Spleen (tissue), 11 donors: ENCODE data around the gene NEURL1. TPM values are rescaled to one million over a fixed set of nuclear protein-coding genes. Genes with fewer than 3 reads are reported as not detected.

Source experiments
- DNase-seq: peaks from one replicate; pipeline ENCODE4 v3.0.0-alpha.2; 2020
- H3K27ac ChIP-seq, 8 donors: fragments of 200-600 bp; sonication (generic) in 7 of 8; 1 replicate in 4 of 8; 2 replicates in 4 of 8; pipeline versions ENCODE4 v1.5.0 to v1.8.0; 2016 to 2021; ENCODE audit warnings: inconsistent platforms in 4 of 8, mild to moderate bottlenecking in 4 of 8, moderate library complexity in 1 of 8
- H3K27me3 ChIP-seq, 7 donors: fragments of 200-600 bp; sonication (generic) in 6 of 7; replicated peaks in 1 of 7; 1 replicate in 4 of 7; 2 replicates in 3 of 7; pipeline versions ENCODE4 v1.5.0 to v1.8.0; 2016 to 2021; ENCODE audit warnings: inconsistent platforms in 3 of 7, mild to moderate bottlenecking in 1 of 7
- H3K36me3 ChIP-seq, 6 donors: fragments of 200-600 bp; sonication (generic) in 5 of 6; 1 replicate in 4 of 6; 2 replicates in 2 of 6; pipeline versions ENCODE4 v1.5.0 to v1.8.0; 2016 to 2021; ENCODE audit warnings: inconsistent platforms in 2 of 6
- H3K4me1 ChIP-seq, 6 donors: fragments of 200-600 bp; sonication (generic) in 5 of 6; 1 replicate in 3 of 6; 2 replicates in 3 of 6; pipeline versions ENCODE4 v1.5.0 to v1.8.0; 2016 to 2021; ENCODE audit warnings: inconsistent platforms in 3 of 6
- H3K4me3 ChIP-seq, 8 donors: fragments of 200-600 bp; sonication (generic) in 7 of 8; 1 replicate in 4 of 8; 2 replicates in 4 of 8; pipeline versions ENCODE4 v1.5.0 to v1.8.0; 2016 to 2021; ENCODE audit warnings: inconsistent platforms in 4 of 8, mild to moderate bottlenecking in 4 of 8, moderate library complexity in 2 of 8
- H3K9me3 ChIP-seq, 8 donors: fragments of 200-600 bp; sonication (generic) in 7 of 8; 1 replicate in 4 of 8; 2 replicates in 4 of 8; pipeline versions ENCODE4 v1.5.0 to v1.8.0; 2016 to 2021; ENCODE audit warnings: inconsistent platforms in 4 of 8
- CTCF ChIP-seq, 11 experiments: fragments of 200-600 bp in 7 of 11; fragments of 450-650 bp in 4 of 11; sonication (generic) in 4 of 11; IDR thresholded peaks in 8 of 11; conservative IDR thresholded peaks in 3 of 11; 1 replicate in 7 of 11; 2 replicates in 4 of 11; pipeline versions ENCODE4 v1.4.0 to v1.8.0; 2016 to 2021; ENCODE audit warnings: antibody characterized with exemption in 11 of 11, inconsistent platforms in 4 of 11, mild to moderate bottlenecking in 1 of 11
- POLR2A ChIP-seq, 3 donors: fragments of 450-650 bp; IDR thresholded peaks; one replicate each; pipeline ENCODE4 v1.5.1; 2017; ENCODE audit warnings: antibody characterized with exemption in 3 of 3, mild to moderate bottlenecking in 1 of 3
- POLR2AphosphoS5 ChIP-seq, 3 donors: sonication (generic); formaldehyde crosslinking; IDR thresholded peaks; one replicate each; pipeline ENCODE4 v1.5.1; 2017; ENCODE audit warnings: antibody characterized with exemption in 3 of 3
- WGBS, 5 donors: extraction: QIAGEN DNeasy Blood & Tissue Kit in 3 of 5; methylation state at CpG; one replicate each; pipeline versions ENCODE4 v1.1.5 to v1.1.7; 2013 to 2018; 5-methylcytosine and 5-hydroxymethylcytosine counted together
- intact Hi-C: fragments of 100-400 bp; cut with DNase I; formaldehyde crosslinking; loops from one replicate; pipeline ENCODE4 v1.15.0; 2023; ENCODE audit warnings: low total_unique reads
- polyA plus RNA-seq, 3 donors: library from polyadenylated mRNA; stranded (reverse); fragments of 200-250 nt; gene quantifications; one replicate each; pipeline ENCODE4 v1.2.1, GENCODE V29; 2013
- total RNA-seq, 7 donors: library from RNA; depleted of rRNA in 3 of 7; stranded (reverse); fragments of >200 nt in 3 of 7; fragmentation: NEBNext Ultra II Directional in 4 of 7; extraction: Animal tissue kit (Norgen Biotek cat#: 25700) in 4 of 7; gene quantifications; one replicate each; pipeline versions ENCODE4 v1.1.0 to v1.2.1, GENCODE V29; 2016 to 2021
- donor health status: healthy with polysubstance abuse.
- donor health status: DM: no; HTN: no; CAD: no; lungs with moderate emphysema.
- donor health status: DM: no; HTN: no; CAD: no.
- donor health status: Bipolar disorder and iron deficiency.
- donor health status: healthy.
- donor health status: DM: no; HTN: no; CAD: no.
- donor health status: DM: yes; HTN: yes; CAD: no.

Gene NEURL1
- total and polyA plus RNA-seq, 10 donors: 0.43 to 3.6 (median 2.3) TPM

GRCh38 chr10:103640436-103641181 is 147.1 kb downstream of the NEURL1 start:
- H3K27me3 ChIP-seq: no peaks in the 10 kb centered on the region
- H3K9me3 ChIP-seq: no peaks in the 10 kb centered on the region
- peaks cover 0 to 5% (median 0%) of the 10 kb centered on the region in 6 donors for H3K36me3 ChIP-seq
- peaks cover 0 to 59% (median 25%) of the 10 kb centered on the region in 6 donors for H3K4me1 ChIP-seq
- TF ChIP-seq POLR2AphosphoS5 (IDR thresholded peaks at IDR 0.05) (no peak), CTCF (IDR thresholded peaks at IDR 0.05 in 8 of 11, conservative IDR thresholded peaks at IDR 0.05 in 3 of 11) (no peak), POLR2A (IDR thresholded peaks at IDR 0.05) (no peak)
- WGBS, 5 donors: 70 to 80% (median 74%) methylated on average over 10 to 11 of the region's 11 CpGs
- DNase-seq: no peak
- no peak overlapping the region for H3K4me3 ChIP-seq
- intact Hi-C loops: no loop called here
- H3K27ac ChIP-seq: peak overlapping the region in 5 of 8 donors; percentile 5 to 61 (median 52)

GRCh38 chr10:103641326-103641725 is 147.8 kb downstream of the NEURL1 start:
- 82 to 90% (median 84%) methylated on average over 4 of the region's 4 CpGs for WGBS, 5 donors

More at GRCh38 chr10:103641326-103641725, 147.8 kb downstream of the NEURL1 start:
- H3K9me3 ChIP-seq: no peaks in the 10 kb centered on the region
- peak overlapping the region in 4 of 8 donors; percentile 5 to 61 (median 54) for H3K27ac ChIP-seq
- DNase-seq: no peak
- no peaks in the 10 kb centered on the region for H3K27me3 ChIP-seq
- no peak for TF ChIP-seq POLR2AphosphoS5 (IDR thresholded peaks at IDR 0.05)
- no peak overlapping the region for H3K4me3 ChIP-seq
- peaks cover 0 to 5% (median 0%) of the 10 kb centered on the region in 6 donors for H3K36me3 ChIP-seq
- intact Hi-C loops: no loop called here
- peaks cover 0 to 59% (median 26%) of the 10 kb centered on the region in 6 donors for H3K4me1 ChIP-seq

Other genes with a start within 250 kb of the NEURL1 start
- under 1 TPM in 1 of 7 donors, not detected in 6; 0.23 TPM for gene RPEL1, start 247.8 kb upstream of the NEURL1 start, total RNA-seq
- gene RPEL1, start 247.8 kb upstream of the NEURL1 start, polyA plus RNA-seq: not detected
- gene INA, start 216.6 kb upstream of the NEURL1 start, total RNA-seq: not detected
- gene INA, start 216.6 kb upstream of the NEURL1 start, polyA plus RNA-seq: under 1 TPM; 0.02 to 0.09 (median 0.03) TPM
- 10 to 100 TPM in 3 of 7 donors, 1 to 10 TPM in 4; 7.1 to 11.3 (median 9.2) TPM for gene PCGF6, start 142.6 kb upstream of the NEURL1 start, total RNA-seq
- gene PCGF6, start 142.6 kb upstream of the NEURL1 start, polyA plus RNA-seq: 1 to 10 TPM; 6.0 to 7.2 (median 6.8) TPM
- 1 to 10 TPM; 4.0 to 7.7 (median 4.7) TPM for gene TAF5, start 125.7 kb upstream of the NEURL1 start, total RNA-seq
- 1 to 10 TPM; 2.3 to 2.9 (median 2.5) TPM for gene TAF5, start 125.7 kb upstream of the NEURL1 start, polyA plus RNA-seq
- gene ATP5MK, start 97.2 kb upstream of the NEURL1 start, total RNA-seq: 100 to 1,000 TPM; 111 to 244 (median 137) TPM
- 100 to 1,000 TPM; 423 to 528 (median 519) TPM for gene ATP5MK, start 97.2 kb upstream of the NEURL1 start, polyA plus RNA-seq
- gene PDCD11, start 97.1 kb upstream of the NEURL1 start, total RNA-seq: 10 to 100 TPM; 21.1 to 41.9 (median 25.2) TPM
- 10 to 100 TPM; 13.9 to 21.2 (median 20.4) TPM for gene PDCD11, start 97.1 kb upstream of the NEURL1 start, polyA plus RNA-seq
- 10 to 100 TPM; 36.8 to 91.6 (median 68.6) TPM for gene CALHM2, start 41.3 kb upstream of the NEURL1 start, total RNA-seq
- gene CALHM2, start 41.3 kb upstream of the NEURL1 start, polyA plus RNA-seq: 10 to 100 TPM; 12.6 to 40.4 (median 23.3) TPM
- gene CALHM1, start 34.8 kb upstream of the NEURL1 start, total RNA-seq: under 1 TPM in 1 of 7 donors, not detected in 6; 0.52 TPM
- gene CALHM1, start 34.8 kb upstream of the NEURL1 start, polyA plus RNA-seq: under 1 TPM in 2 of 3 donors, not detected in 1; 0.04 to 0.10 TPM
- not detected for gene CALHM3, start 14.5 kb upstream of the NEURL1 start, total RNA-seq
- gene CALHM3, start 14.5 kb upstream of the NEURL1 start, polyA plus RNA-seq: under 1 TPM in 1 of 3 donors, not detected in 2; 0.03 TPM